C4-2B (cell line): Measurements from ENCODE around the gene ABCD2.
"Not testable (repeated sequence)": the region's sequence is repeated elsewhere in the genome, so short reads cannot be mapped to it uniquely, and the experiment has no call there.

ENCODE experiments used
- ZFX ChIP-seq: fragments of 450-650 bp; IDR thresholded peaks from 2 replicates; pipeline ENCODE4 v1.6.1; 2017
- TF ChIP-seq, protein P1 (sequence below): fragments of 450-650 bp; conservative IDR thresholded peaks from 2 replicates; pipeline ENCODE4 v1.5.1; 2017; ENCODE audit warnings: mild to moderate bottlenecking

DNA sequence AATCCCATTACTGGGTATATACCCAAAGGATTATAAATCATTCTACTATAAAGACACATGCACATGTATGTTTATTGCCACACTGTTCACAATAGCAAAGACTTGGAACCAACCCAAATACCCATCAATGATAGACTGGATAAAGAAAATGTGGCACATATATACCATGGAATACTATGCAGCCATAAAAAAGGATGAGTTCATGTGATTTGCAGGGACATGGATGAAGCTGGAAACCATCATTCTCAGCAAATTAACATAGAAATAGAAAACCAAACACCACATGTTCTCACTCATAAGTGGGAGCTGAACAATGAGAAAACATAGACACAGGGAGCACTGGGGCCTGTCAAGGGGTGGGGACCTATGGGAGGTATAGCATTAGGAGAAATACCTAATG is 97.4 kb downstream of the ABCD2 start:
- TF ChIP-seq, protein P1, sequence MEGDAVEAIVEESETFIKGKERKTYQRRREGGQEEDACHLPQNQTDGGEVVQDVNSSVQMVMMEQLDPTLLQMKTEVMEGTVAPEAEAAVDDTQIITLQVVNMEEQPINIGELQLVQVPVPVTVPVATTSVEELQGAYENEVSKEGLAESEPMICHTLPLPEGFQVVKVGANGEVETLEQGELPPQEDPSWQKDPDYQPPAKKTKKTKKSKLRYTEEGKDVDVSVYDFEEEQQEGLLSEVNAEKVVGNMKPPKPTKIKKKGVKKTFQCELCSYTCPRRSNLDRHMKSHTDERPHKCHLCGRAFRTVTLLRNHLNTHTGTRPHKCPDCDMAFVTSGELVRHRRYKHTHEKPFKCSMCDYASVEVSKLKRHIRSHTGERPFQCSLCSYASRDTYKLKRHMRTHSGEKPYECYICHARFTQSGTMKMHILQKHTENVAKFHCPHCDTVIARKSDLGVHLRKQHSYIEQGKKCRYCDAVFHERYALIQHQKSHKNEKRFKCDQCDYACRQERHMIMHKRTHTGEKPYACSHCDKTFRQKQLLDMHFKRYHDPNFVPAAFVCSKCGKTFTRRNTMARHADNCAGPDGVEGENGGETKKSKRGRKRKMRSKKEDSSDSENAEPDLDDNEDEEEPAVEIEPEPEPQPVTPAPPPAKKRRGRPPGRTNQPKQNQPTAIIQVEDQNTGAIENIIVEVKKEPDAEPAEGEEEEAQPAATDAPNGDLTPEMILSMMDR, result not testable (repeated sequence)
- not testable (repeated sequence) for TF ChIP-seq ZFX
